Stomach (tissue), 4 donors: ENCODE results near the gene CAMK2N1.

ENCODE experiments used
- EP300 ChIP-seq: sonication (generic); formaldehyde crosslinking; IDR thresholded peaks from one replicate; pipeline ENCODE4 v1.6.1; 2017; ENCODE audit warnings: antibody characterized with exemption
- POLR2A ChIP-seq, 4 donors: fragments of 450-650 bp; IDR thresholded peaks; one replicate each; pipeline ENCODE4 v1.6.1; 2016; ENCODE audit warnings: antibody characterized with exemption in 4 of 4, control low read depth in 2 of 4, mild to moderate bottlenecking in 1 of 4, moderate library complexity in 1 of 4
- POLR2AphosphoS5 ChIP-seq, 3 donors: sonication (generic); formaldehyde crosslinking; IDR thresholded peaks; one replicate each; pipeline ENCODE4 v1.6.1; 2016; ENCODE audit warnings: antibody characterized with exemption in 3 of 3
- TF ChIP-seq, protein P1 (sequence below), 7 experiments: fragments of 450-650 bp in 4 of 7; fragments of 200-600 bp in 3 of 7; sonication (generic) in 3 of 7; IDR thresholded peaks; one replicate each; pipeline ENCODE4 v1.5.1; 2016 to 2019; ENCODE audit warnings: antibody characterized with exemption in 7 of 7, control low read depth in 2 of 7, mild to moderate bottlenecking in 1 of 7

DNA sequence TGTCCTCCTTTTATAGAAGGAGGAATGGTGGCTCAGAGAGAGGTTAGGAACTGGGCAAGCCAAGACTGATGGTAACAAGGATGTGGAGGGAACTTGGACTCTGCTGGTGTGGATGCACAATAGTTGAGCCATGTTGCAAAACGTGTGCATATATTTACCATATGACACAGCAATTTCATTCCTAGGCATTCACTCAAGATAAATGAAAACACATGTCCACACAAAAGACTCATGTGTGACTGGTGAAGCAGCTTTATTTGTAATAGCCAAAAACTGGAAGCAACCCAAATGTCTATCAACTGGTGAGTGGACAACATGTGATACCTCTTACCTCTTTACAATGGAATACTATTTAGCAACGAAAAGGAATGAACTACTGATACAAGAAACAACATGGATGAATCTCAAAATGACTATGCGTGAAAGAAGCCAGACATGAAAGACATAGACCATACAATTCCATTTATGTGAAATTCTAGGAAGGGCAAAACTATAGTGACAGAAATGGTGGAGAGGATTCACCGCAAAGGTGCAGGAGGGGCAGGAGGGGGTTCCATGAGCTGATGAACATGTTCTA is 36.2 kb downstream of the CAMK2N1 start:
- TF ChIP-seq, protein P1, sequence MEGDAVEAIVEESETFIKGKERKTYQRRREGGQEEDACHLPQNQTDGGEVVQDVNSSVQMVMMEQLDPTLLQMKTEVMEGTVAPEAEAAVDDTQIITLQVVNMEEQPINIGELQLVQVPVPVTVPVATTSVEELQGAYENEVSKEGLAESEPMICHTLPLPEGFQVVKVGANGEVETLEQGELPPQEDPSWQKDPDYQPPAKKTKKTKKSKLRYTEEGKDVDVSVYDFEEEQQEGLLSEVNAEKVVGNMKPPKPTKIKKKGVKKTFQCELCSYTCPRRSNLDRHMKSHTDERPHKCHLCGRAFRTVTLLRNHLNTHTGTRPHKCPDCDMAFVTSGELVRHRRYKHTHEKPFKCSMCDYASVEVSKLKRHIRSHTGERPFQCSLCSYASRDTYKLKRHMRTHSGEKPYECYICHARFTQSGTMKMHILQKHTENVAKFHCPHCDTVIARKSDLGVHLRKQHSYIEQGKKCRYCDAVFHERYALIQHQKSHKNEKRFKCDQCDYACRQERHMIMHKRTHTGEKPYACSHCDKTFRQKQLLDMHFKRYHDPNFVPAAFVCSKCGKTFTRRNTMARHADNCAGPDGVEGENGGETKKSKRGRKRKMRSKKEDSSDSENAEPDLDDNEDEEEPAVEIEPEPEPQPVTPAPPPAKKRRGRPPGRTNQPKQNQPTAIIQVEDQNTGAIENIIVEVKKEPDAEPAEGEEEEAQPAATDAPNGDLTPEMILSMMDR (IDR thresholded peaks at IDR 0.05), result no peak
- TF ChIP-seq POLR2A (IDR thresholded peaks at IDR 0.05), result no peak
- TF ChIP-seq EP300, result no peak
- no peak for TF ChIP-seq POLR2AphosphoS5 (IDR thresholded peaks at IDR 0.05)
